GM12878 (cell line): ENCODE data around the gene COL3A1. TPM values are rescaled to one million over a fixed set of nuclear protein-coding genes. Genes with fewer than 3 reads are reported as not detected.

Source experiments
- ATAC-seq: fragments of 200-7000 bp; cut with Tn5 transposase; 3 replicates; pipeline ENCODE4 v1.9.1; 2020; ENCODE audit warnings: mild to moderate bottlenecking, moderate library complexity
- BruUV-seq: library from RNA; stranded (reverse); fragments of 400-500 nt; replicated peaks from 2 replicates; lab custom pipeline; 2021; lab: Mats Ljungman, UMichigan
- CTCF ChIA-PET: fragments of 300-600 bp; sonication (Branson Sonifier 250); formaldehyde crosslinking; extraction: SDS; loops from one replicate; lab custom pipeline; 2021; ENCODE audit warnings: inconsistent platforms; lab: Yijun Ruan, JAX
- POLR2A ChIA-PET: fragments of 350-600 bp; formaldehyde crosslinking; extraction: SDS; loops from one replicate; lab custom pipeline; 2021; ENCODE audit warnings: inconsistent platforms; lab: Charles Lee
- RAD21 ChIA-PET: fragments of 300-600 bp; sonication (Branson Sonifier 250); formaldehyde crosslinking; loops from one replicate; lab custom pipeline; 2023; ENCODE audit warnings: antibody characterized with exemption; ENCODE audit not compliant: unreplicated experiment; lab: Charles Lee
- SMC1A ChIA-PET: fragments of 300-600 bp; sonication (Branson Sonifier 250); formaldehyde crosslinking; loops from one replicate; lab custom pipeline; 2023; ENCODE audit not compliant: unreplicated experiment, uncharacterized antibody; lab: Charles Lee
- DNase-seq: peaks from one replicate; pipeline ENCODE4 v3.0.0-alpha.2; 2011; ENCODE audit warnings: low read depth, low spot score
- FAIRE-seq: peaks from 3 replicates; lab custom pipeline; 2011; peaks lifted over from hg19 to GRCh38; lab: Jason Lieb, UNC
- H2AFZ ChIP-seq: 2 replicates; pipeline ENCODE4 v1.6.0; 2011; ENCODE audit warnings: low read depth, low read length, control low read depth; ENCODE audit not compliant: control insufficient read depth
- H3K27ac ChIP-seq: 2 replicates; pipeline ENCODE4 v1.5.1; 2011; ENCODE audit warnings: control low read depth; ENCODE audit not compliant: control insufficient read depth, insufficient read depth
- H3K27me3 ChIP-seq, 2 experiments: replicated peaks in 1 of 2; 2 replicates each; pipeline versions ENCODE4 v1.6.0 to v1.6.1; 2011; ENCODE audit warnings: low read length in 1 of 2; ENCODE audit not compliant: control insufficient read depth in 2 of 2, insufficient read depth in 2 of 2
- H3K36me3 ChIP-seq, 2 experiments: 2 replicates each; pipeline ENCODE4 v1.5.1; 2011; ENCODE audit warnings: low read length in 1 of 2; ENCODE audit not compliant: control insufficient read depth in 2 of 2, insufficient read depth in 2 of 2
- H3K4me1 ChIP-seq: 2 replicates; pipeline ENCODE4 v1.6.1; 2011; ENCODE audit warnings: mild to moderate bottlenecking, low read length, moderate library complexity, mixed read lengths; ENCODE audit not compliant: control insufficient read depth, insufficient read depth
- H3K4me2 ChIP-seq: 2 replicates; pipeline ENCODE4 v1.6.0; 2011; ENCODE audit warnings: control low read depth; ENCODE audit not compliant: control insufficient read depth, insufficient read depth
- H3K4me3 ChIP-seq: fragments of 200-600 bp; sonication (generic); 2 replicates; pipeline ENCODE4 v1.5.1; 2016
- H3K79me2 ChIP-seq: 2 replicates; pipeline ENCODE4 v1.6.0; 2011; ENCODE audit warnings: low read length; ENCODE audit not compliant: control insufficient read depth, insufficient read depth
- H3K9ac ChIP-seq: 2 replicates; pipeline ENCODE4 v1.8.0; 2011; ENCODE audit warnings: low read length, control low read depth, mixed read lengths; ENCODE audit not compliant: control insufficient read depth, insufficient read depth
- H3K9me3 ChIP-seq: replicated peaks from 3 replicates; pipeline ENCODE4 v1.5.1; 2011; ENCODE audit warnings: mild to moderate bottlenecking, low read length; ENCODE audit not compliant: control insufficient read depth, insufficient read depth
- H4K20me1 ChIP-seq: 2 replicates; pipeline ENCODE4 v1.6.0; 2011; ENCODE audit not compliant: control insufficient read depth, insufficient read depth
- BRCA1 ChIP-seq: IDR thresholded peaks from 2 replicates; pipeline ENCODE4 v1.6.1; 2011; ENCODE audit warnings: low read depth, low read length, improper control_type of control experiment
- CREM ChIP-seq: IDR thresholded peaks from 2 replicates; pipeline ENCODE4 v1.6.1; 2014; ENCODE audit warnings: antibody characterized with exemption, low read depth
- GABPA ChIP-seq: IDR thresholded peaks from 2 replicates; pipeline ENCODE4 v1.6.1; 2014; ENCODE audit warnings: antibody characterized with exemption, low read depth, mild to moderate bottlenecking, inconsistent platforms
- JUND ChIP-seq: IDR thresholded peaks from 2 replicates; pipeline ENCODE4 v1.6.1; 2012; ENCODE audit warnings: low read depth, mild to moderate bottlenecking, low read length, improper control_type of control experiment, moderate library complexity
- MEF2B ChIP-seq: fragments of 450-650 bp; IDR thresholded peaks from 2 replicates; pipeline ENCODE4 v1.6.1; 2018; ENCODE audit warnings: mild to moderate bottlenecking, moderate library complexity; ENCODE audit not compliant: partially characterized antibody, poor library complexity, severe bottlenecking
- SIX5 ChIP-seq: IDR thresholded peaks from 2 replicates; pipeline ENCODE4 v1.6.1; 2011; ENCODE audit warnings: mild to moderate bottlenecking, low read depth, low read length, moderate library complexity; ENCODE audit not compliant: severe bottlenecking
- SREBF1 ChIP-seq: IDR thresholded peaks from 2 replicates; pipeline ENCODE4 v1.6.1; 2012; ENCODE audit warnings: mild to moderate bottlenecking, low read length
- STAT3 ChIP-seq: IDR thresholded peaks from 2 replicates; pipeline ENCODE4 v1.6.1; 2011; ENCODE audit warnings: low read depth, low read length, improper control_type of control experiment
- YY1 ChIP-seq: IDR thresholded peaks from 2 replicates; pipeline ENCODE4 v1.6.1; 2011; ENCODE audit warnings: low read depth, mild to moderate bottlenecking, low read length
- ZBED1 ChIP-seq: IDR thresholded peaks from 2 replicates; pipeline ENCODE4 v1.6.1; 2016; ENCODE audit warnings: borderline replicate concordance
- WGBS: methylation state at CpG from one replicate; pipeline ENCODE4 v1.1.6; 2016; ENCODE audit warnings: low lambda C conversion rate; ENCODE audit not compliant: insufficient replicate concordance, insufficient coverage; ENCODE audit errors: missing lambda C conversion rate; 5-methylcytosine and 5-hydroxymethylcytosine counted together
- in situ Hi-C: fragments of 300-500 bp; cut with MboI; formaldehyde crosslinking; loops from 9 replicates; pipeline ENCODE4 v1.14.3; 2018; ENCODE audit warnings: mixed read lengths
- intact Hi-C: fragments of 100-400 bp; cut with micrococcal nuclease; formaldehyde crosslinking; loops from one replicate; pipeline ENCODE4 v1.14.2; 2022; ENCODE audit not compliant: unreplicated experiment
- polyA plus RNA-seq, 11 experiments: library from polyadenylated mRNA; depleted of rRNA in 4 of 11; unstranded in 6 of 11; stranded (reverse) in 5 of 11; fragments of >200 nt; fragmentation: Nextera tagmentation in 4 of 11; fragmentation: Illumina TruSeq in 1 of 11; extraction: Ambion mirVana in 4 of 11; extraction: Trizol in 1 of 11; gene quantifications; 1 replicate in 1 of 11; 2 replicates in 10 of 11; pipeline versions ENCODE4 v1.2.1 to v1.2.3, GENCODE V29; 2011 to 2016; ENCODE audit warnings: inconsistent platforms in 2 of 11, missing spikeins in 2 of 11, low read depth in 1 of 11
- total RNA-seq, 4 experiments: library from RNA; depleted of rRNA in 3 of 4; stranded (reverse); fragments of >200 nt in 3 of 4; fragmentation: Illumina TruSeq in 1 of 4; extraction: Trizol in 1 of 4; gene quantifications; 2 replicates each; pipeline versions ENCODE4 v1.2.1 to v1.2.3, GENCODE V29; 2013 to 2021
- TF ChIP-seq, protein P1 (sequence below): fragments of 450-650 bp; IDR thresholded peaks from 2 replicates; pipeline ENCODE4 v1.6.1; 2017; ENCODE audit warnings: borderline replicate concordance
- TF ChIP-seq, protein P2 (sequence below): IDR thresholded peaks from 2 replicates; pipeline ENCODE4 v1.6.1; 2011; ENCODE audit warnings: low read depth, low read length, improper control_type of control experiment, borderline replicate concordance
- TF ChIP-seq, protein P3 (sequence below): IDR thresholded peaks from 2 replicates; pipeline ENCODE4 v1.6.1; 2012; ENCODE audit warnings: mild to moderate bottlenecking, low read depth, low read length

COL3A1 gene
- total and polyA plus RNA-seq, 10 of the 15 experiments (the other 5 are each of a cell fraction or from before 2014, with no cell fraction given) = 0.04 to 0.67 (median 0.10) TPM; not detected in 2

DNA sequence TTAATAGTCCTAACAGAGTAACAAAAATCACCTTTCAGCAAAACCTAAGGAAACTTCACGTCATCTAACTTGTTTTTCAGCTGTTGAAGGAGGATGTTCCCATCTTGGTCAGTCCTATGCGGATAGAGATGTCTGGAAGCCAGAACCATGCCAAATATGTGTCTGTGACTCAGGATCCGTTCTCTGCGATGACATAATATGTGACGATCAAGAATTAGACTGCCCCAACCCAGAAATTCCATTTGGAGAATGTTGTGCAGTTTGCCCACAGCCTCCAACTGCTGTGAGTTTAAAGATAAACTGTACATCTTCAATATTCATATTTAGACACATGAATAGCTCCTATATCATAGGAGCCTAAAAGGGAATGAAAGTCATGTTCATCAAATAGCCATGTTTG, 10.5 kb downstream of the COL3A1 start:
- WGBS = 24% methylated on average over 5 of the region's 5 CpGs
- no peaks in the 10 kb centered on the region for H4K20me1 ChIP-seq
- H3K9ac ChIP-seq = no peak overlapping the region
- H3K36me3 ChIP-seq = no peaks in the 10 kb centered on the region
- H3K79me2 ChIP-seq = no peaks in the 10 kb centered on the region
- ATAC-seq (no peak), FAIRE-seq (no peak), DNase-seq (no peak)
- H3K27ac ChIP-seq = no peak overlapping the region
- H2AFZ ChIP-seq = no peak overlapping the region
- intact Hi-C loops = loop anchor here (2.0 kb wide), 1 partner anchor 218 kb away; no protein-coding TSS in a partner anchor
- CTCF ChIA-PET = interaction anchor here (0.8 to 5.2 kb wide), 26 partner anchors 10 to 470 kb away, joined by 3 to 75 read pairs (median 5); partner anchors contain the start of gene COL3A1
- POLR2A ChIA-PET = no interaction called here
- H3K4me3 ChIP-seq = no peak overlapping the region
- in situ Hi-C loops = no loop called here
- SMC1A ChIA-PET = interaction anchor here (0.7 to 9.9 kb wide), 19 partner anchors 8 to 1485 kb away, joined by 3 to 172 read pairs (median 4); no protein-coding TSS in a partner anchor
- H3K4me2 ChIP-seq = no peak overlapping the region
- no peaks in the 10 kb centered on the region for H3K9me3 ChIP-seq
- no peaks in the 10 kb centered on the region for H3K4me1 ChIP-seq
- H3K27me3 ChIP-seq = no peaks in the 10 kb centered on the region
- no TSS peak for BruUV-seq
- RAD21 ChIA-PET = interaction anchor here (0.7 to 5.4 kb wide), 14 partner anchors 13 to 470 kb away, joined by 3 to 88 read pairs (median 4); no protein-coding TSS in a partner anchor
- no peak for TF ChIP-seq SIX5
- TF ChIP-seq, protein P1, sequence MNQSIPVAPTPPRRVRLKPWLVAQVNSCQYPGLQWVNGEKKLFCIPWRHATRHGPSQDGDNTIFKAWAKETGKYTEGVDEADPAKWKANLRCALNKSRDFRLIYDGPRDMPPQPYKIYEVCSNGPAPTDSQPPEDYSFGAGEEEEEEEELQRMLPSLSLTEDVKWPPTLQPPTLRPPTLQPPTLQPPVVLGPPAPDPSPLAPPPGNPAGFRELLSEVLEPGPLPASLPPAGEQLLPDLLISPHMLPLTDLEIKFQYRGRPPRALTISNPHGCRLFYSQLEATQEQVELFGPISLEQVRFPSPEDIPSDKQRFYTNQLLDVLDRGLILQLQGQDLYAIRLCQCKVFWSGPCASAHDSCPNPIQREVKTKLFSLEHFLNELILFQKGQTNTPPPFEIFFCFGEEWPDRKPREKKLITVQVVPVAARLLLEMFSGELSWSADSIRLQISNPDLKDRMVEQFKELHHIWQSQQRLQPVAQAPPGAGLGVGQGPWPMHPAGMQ = no peak
- TF ChIP-seq STAT3 = no peak
- no peak for TF ChIP-seq BRCA1
- TF ChIP-seq, protein P2, sequence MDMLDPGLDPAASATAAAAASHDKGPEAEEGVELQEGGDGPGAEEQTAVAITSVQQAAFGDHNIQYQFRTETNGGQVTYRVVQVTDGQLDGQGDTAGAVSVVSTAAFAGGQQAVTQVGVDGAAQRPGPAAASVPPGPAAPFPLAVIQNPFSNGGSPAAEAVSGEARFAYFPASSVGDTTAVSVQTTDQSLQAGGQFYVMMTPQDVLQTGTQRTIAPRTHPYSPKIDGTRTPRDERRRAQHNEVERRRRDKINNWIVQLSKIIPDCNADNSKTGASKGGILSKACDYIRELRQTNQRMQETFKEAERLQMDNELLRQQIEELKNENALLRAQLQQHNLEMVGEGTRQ = no peak
- no peak for TF ChIP-seq YY1
- no peak for TF ChIP-seq GABPA
- TF ChIP-seq JUND = no peak
- TF ChIP-seq ZBED1 = no peak
- no peak for TF ChIP-seq MEF2B
- TF ChIP-seq SREBF1 = no peak
- no peak for TF ChIP-seq CREM
- TF ChIP-seq, protein P3, sequence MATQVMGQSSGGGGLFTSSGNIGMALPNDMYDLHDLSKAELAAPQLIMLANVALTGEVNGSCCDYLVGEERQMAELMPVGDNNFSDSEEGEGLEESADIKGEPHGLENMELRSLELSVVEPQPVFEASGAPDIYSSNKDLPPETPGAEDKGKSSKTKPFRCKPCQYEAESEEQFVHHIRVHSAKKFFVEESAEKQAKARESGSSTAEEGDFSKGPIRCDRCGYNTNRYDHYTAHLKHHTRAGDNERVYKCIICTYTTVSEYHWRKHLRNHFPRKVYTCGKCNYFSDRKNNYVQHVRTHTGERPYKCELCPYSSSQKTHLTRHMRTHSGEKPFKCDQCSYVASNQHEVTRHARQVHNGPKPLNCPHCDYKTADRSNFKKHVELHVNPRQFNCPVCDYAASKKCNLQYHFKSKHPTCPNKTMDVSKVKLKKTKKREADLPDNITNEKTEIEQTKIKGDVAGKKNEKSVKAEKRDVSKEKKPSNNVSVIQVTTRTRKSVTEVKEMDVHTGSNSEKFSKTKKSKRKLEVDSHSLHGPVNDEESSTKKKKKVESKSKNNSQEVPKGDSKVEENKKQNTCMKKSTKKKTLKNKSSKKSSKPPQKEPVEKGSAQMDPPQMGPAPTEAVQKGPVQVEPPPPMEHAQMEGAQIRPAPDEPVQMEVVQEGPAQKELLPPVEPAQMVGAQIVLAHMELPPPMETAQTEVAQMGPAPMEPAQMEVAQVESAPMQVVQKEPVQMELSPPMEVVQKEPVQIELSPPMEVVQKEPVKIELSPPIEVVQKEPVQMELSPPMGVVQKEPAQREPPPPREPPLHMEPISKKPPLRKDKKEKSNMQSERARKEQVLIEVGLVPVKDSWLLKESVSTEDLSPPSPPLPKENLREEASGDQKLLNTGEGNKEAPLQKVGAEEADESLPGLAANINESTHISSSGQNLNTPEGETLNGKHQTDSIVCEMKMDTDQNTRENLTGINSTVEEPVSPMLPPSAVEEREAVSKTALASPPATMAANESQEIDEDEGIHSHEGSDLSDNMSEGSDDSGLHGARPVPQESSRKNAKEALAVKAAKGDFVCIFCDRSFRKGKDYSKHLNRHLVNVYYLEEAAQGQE = no peak
